ENCODE measurements around the gene CSPG5. TPM values are rescaled to one million over a fixed set of nuclear protein-coding genes. Genes with fewer than 3 reads are reported as not detected.

Gene CSPG5
- total RNA-seq, 4 donors from 2014 or later: 1.3 to 1.7 TPM; not detected in 2

DNA sequence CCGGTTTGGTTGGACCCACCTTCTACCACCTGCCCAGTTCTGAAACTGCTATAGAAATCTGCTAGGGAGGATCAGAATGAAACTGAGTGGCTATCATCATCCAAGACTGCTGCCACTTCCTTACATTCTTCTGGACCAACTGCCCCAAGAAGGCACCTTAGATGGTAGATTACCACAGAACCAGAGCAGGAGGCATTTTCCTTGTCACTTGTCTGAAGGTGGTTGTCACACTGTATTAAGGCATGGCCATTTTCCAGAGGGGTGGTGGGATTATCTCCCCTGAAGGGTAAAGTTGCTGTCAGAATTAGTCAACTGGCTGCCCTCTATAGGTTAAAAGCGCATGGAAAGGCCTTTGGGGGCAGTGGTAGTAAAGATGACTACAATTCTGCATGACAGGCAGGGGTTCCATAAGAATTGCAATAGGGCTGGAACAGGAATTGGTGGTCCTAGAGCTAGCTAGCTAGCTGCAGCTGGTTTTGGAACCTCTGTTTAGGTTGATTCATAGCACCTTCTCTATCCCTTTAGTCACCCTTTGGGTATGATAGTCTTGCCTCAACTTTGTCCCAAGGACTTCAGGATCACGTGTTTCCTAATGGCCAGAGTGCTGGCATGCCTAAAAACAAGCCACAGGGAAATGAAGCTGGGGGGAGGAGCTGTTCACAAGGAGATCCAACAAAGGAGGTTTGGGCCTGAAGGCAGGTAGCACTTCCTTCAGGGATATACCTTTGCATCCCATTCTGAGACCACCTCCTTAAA is 4.8 kb upstream of the CSPG5 start:
- TF ChIP-seq, protein P1, sequence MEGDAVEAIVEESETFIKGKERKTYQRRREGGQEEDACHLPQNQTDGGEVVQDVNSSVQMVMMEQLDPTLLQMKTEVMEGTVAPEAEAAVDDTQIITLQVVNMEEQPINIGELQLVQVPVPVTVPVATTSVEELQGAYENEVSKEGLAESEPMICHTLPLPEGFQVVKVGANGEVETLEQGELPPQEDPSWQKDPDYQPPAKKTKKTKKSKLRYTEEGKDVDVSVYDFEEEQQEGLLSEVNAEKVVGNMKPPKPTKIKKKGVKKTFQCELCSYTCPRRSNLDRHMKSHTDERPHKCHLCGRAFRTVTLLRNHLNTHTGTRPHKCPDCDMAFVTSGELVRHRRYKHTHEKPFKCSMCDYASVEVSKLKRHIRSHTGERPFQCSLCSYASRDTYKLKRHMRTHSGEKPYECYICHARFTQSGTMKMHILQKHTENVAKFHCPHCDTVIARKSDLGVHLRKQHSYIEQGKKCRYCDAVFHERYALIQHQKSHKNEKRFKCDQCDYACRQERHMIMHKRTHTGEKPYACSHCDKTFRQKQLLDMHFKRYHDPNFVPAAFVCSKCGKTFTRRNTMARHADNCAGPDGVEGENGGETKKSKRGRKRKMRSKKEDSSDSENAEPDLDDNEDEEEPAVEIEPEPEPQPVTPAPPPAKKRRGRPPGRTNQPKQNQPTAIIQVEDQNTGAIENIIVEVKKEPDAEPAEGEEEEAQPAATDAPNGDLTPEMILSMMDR (IDR thresholded peaks at IDR 0.05): no peak
- TF ChIP-seq POLR2A (IDR thresholded peaks at IDR 0.05): no peak
- Histone ChIP-seq H3K36me3 (peaks cover 0 to 35% (median 0%) of the 10 kb centered on the region in 3 donors), H3K27ac (no peak overlapping the region), H3K9me3 (no peaks in the 10 kb centered on the region), H3K27me3 (peaks cover 0 to 8% of the 10 kb centered on the region in 2 donors), H3K4me1 (peaks cover 0 to 7% (median 5%) of the 10 kb centered on the region in 4 donors), H3K4me3 (no peak overlapping the region)
- DNase-seq: no peak

DNA sequence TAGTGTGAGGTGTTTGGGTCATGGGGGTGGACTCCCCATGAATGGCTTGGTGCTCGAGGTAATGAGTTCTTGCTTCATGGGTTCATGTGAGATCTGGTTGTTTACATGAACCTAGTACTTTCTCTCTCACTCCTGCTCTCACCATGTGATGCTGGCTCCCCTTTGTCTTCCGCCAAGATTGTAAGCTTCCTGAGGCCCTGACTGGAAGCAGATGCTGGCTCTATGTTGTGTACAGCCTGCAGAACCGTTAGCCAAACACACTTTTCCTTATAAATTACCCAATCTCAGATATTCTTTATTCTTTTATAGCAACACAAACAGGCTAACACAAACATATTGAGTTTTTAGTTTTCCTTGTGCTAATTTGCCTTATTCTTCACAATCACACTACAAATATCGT is 3.2 kb upstream of the CSPG5 start:
- H3K27ac ChIP-seq: no peak overlapping the region
- TF ChIP-seq POLR2A (IDR thresholded peaks at IDR 0.05): no peak
- TF ChIP-seq, protein P1 (IDR thresholded peaks at IDR 0.05): no peak

DNA sequence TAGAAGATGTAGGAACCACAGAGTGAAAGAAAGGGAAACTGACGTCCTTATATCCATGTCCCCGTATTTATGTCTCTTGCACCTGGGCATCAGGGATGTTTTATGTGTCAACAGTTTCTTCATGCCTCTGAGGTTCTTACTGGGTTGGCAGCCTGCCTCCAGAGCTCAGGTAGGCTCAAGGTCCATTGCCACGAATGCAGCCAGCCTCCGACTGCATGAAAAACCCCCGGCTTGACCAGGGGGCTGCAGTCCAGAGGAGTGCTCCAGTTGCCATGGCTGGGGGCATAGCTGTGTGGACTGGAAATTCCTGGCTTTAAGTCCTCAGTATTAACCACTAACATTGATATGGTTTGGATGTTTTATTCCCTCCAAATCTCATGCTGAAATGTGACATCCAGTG is 2.8 kb upstream of the CSPG5 start:
- Histone ChIP-seq H3K4me1 (peaks cover 0 to 18% (median 10%) of the 10 kb centered on the region in 4 donors), H3K4me3 (no peak overlapping the region), H3K9me3 (no peaks in the 10 kb centered on the region), H3K36me3 (peaks cover 0 to 15% (median 0%) of the 10 kb centered on the region in 3 donors), H3K27me3 (peaks cover 0 to 8% of the 10 kb centered on the region in 2 donors), H3K27ac (no peak overlapping the region)
- TF ChIP-seq, protein P1 (IDR thresholded peaks at IDR 0.05): no peak
- no peak for TF ChIP-seq POLR2A (IDR thresholded peaks at IDR 0.05)
- no peak for DNase-seq

More for the DNA sequence above, 3.2 kb upstream of the CSPG5 start:
- H3K36me3 ChIP-seq: peaks cover 0 to 19% (median 0%) of the 10 kb centered on the region in 3 donors
- H3K4me3 ChIP-seq: no peak overlapping the region
- DNase-seq: no peak
- peaks cover 0 to 18% (median 10%) of the 10 kb centered on the region in 4 donors for H3K4me1 ChIP-seq
- no peaks in the 10 kb centered on the region for H3K9me3 ChIP-seq
- H3K27me3 ChIP-seq: peaks cover 0 to 8% of the 10 kb centered on the region in 2 donors

DNA sequence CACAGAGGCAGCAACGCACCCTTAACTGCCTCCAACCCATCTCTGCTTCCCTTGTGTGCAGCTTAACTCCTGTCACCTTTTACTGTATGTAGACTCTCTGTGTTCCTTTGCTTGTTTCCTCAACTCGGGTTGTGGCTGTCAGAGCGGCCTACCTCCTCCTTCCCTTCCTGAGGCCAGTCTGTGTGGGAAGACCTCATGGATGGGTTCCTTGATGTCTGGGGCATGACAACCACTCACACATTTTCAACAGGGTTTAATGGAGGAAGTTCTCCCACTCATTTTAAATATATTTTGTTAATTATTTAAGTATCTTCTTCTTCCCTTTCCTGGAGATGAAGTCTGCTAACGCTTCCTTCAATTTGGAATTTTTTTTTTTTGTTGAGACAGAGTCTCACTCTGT is 1.8 kb upstream of the CSPG5 start:
- DNase-seq: no peak
- H3K27ac ChIP-seq: no peak overlapping the region
- no peak for TF ChIP-seq POLR2A (IDR thresholded peaks at IDR 0.05)
- TF ChIP-seq, protein P1 (IDR thresholded peaks at IDR 0.05): no peak
- H3K27me3 ChIP-seq: peaks cover 0 to 8% of the 10 kb centered on the region in 2 donors
- peaks cover 0 to 18% (median 10%) of the 10 kb centered on the region in 4 donors for H3K4me1 ChIP-seq
- H3K9me3 ChIP-seq: no peaks in the 10 kb centered on the region
- no peak overlapping the region for H3K4me3 ChIP-seq
- H3K36me3 ChIP-seq: peaks cover 0 to 7% (median 0%) of the 10 kb centered on the region in 3 donors

DNA sequence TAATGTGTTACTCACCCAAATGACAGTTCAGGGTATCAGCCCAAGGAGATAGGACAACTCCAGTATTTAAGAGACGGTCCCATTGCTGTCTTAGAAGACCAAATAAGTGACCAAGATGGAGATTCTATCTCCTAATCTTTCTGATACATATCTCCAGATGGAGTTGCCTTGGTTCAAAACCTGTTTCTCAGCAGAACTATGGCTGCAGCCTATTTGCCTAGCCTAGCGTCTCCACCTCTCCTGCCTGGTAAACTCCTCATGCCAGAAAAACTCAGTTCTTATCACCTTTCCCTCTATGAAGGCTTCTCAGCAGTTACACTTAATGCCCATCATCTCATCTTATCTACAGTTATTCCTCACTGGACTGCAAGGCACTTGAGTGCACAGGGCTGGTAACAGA is 1.2 kb upstream of the CSPG5 start:
- Histone ChIP-seq H3K4me3 (no peak overlapping the region), H3K27ac (no peak overlapping the region), H3K27me3 (peaks cover 0 to 8% of the 10 kb centered on the region in 2 donors), H3K36me3 (peaks cover 0 to under 1% (median 0%) of the 10 kb centered on the region in 3 donors), H3K4me1 (peaks cover 0 to 18% (median 10%) of the 10 kb centered on the region in 4 donors), H3K9me3 (no peaks in the 10 kb centered on the region)
- DNase-seq: no peak
- no peak for TF ChIP-seq POLR2A (IDR thresholded peaks at IDR 0.05)
- TF ChIP-seq, protein P1 (IDR thresholded peaks at IDR 0.05): no peak
